ENCODE data around the gene MAPK8.
A peak's percentile ranks its signal among the peaks of the same experiment; 100 is the strongest.

GRCh38 chr10:48444266-48444665 lies 137.8 kb downstream of the MAPK8 start:
- TF ChIP-seq CTCF (conservative IDR thresholded peaks at IDR 0.05) (peak; percentile 52; the same call in 1 of the 2 replicates), EZH2 (IDR thresholded peaks at IDR 0.05; ENCODE audit: low read depth) (no peak)

Measured in PC-9 (cell line).